Caco-2 (cell line): ENCODE results near the gene CAMK1D. TPM values are rescaled to one million over a fixed set of nuclear protein-coding genes. Genes with fewer than 3 reads are reported as not detected.

Experiments used
- BruUV-seq: library from RNA; stranded (reverse); fragments of 400-500 nt; replicated peaks from 2 replicates; lab custom pipeline; 2021; lab: Mats Ljungman, UMichigan
- CTCF ChIA-PET: fragments of 300-600 bp; sonication (Branson Sonifier 250); formaldehyde crosslinking; loops from one replicate; lab custom pipeline; 2022; ENCODE audit warnings: antibody characterized with exemption; lab: Charles Lee
- POLR2A ChIA-PET: fragments of 300-600 bp; sonication (Branson Sonifier 250); formaldehyde crosslinking; loops from one replicate; lab custom pipeline; 2022; ENCODE audit warnings: antibody characterized with exemption; lab: Charles Lee
- DNase-seq, 2 experiments: peaks; one replicate each; pipeline versions ENCODE4 v3.0.0 to v3.0.0-alpha.2; 2020 to 2022
- H3K27me3 ChIP-seq: replicated peaks from 2 replicates; pipeline ENCODE4 v1.6.0; 2011; ENCODE audit warnings: low read length; ENCODE audit not compliant: control insufficient read depth, insufficient read depth
- H3K36me3 ChIP-seq: 2 replicates; pipeline ENCODE4 v1.5.1; 2011; ENCODE audit warnings: low read length; ENCODE audit not compliant: control insufficient read depth, insufficient read depth
- H3K4me1 ChIP-seq: fragments of 250-450 bp; sonication (Bioruptor Pico); 2 replicates; pipeline ENCODE4 v1.5.1; 2020; ENCODE audit warnings: mild to moderate bottlenecking
- H3K4me3 ChIP-seq: 2 replicates; pipeline ENCODE4 v1.5.1; 2011; ENCODE audit warnings: low read depth, mild to moderate bottlenecking, control low read depth, low read length
- H3K9me3 ChIP-seq: fragments of 250-450 bp; sonication (Bioruptor Pico); 2 replicates; pipeline ENCODE4 v1.5.1; 2020; ENCODE audit warnings: mild to moderate bottlenecking, moderate library complexity
- H3K27ac Mint-ChIP-seq: one replicate; pipeline ENCODE4 v1.8.0; 2022; ENCODE audit warnings: mixed read lengths; ENCODE audit not compliant: unreplicated experiment
- H3K27me3 Mint-ChIP-seq: one replicate; pipeline ENCODE4 v1.8.0; 2022; ENCODE audit warnings: mixed read lengths; ENCODE audit not compliant: insufficient read depth, unreplicated experiment
- H3K36me3 Mint-ChIP-seq: one replicate; pipeline ENCODE4 v1.8.0; 2022; ENCODE audit warnings: mild to moderate bottlenecking, mixed read lengths; ENCODE audit not compliant: insufficient read depth, unreplicated experiment
- H3K4me1 Mint-ChIP-seq: one replicate; pipeline ENCODE4 v1.8.0; 2022; ENCODE audit warnings: low read depth, mixed read lengths; ENCODE audit not compliant: unreplicated experiment
- H3K4me3 Mint-ChIP-seq: one replicate; pipeline ENCODE4 v1.8.0; 2022; ENCODE audit warnings: mild to moderate bottlenecking, moderate library complexity, mixed read lengths; ENCODE audit not compliant: unreplicated experiment
- H3K9me3 Mint-ChIP-seq: one replicate; pipeline ENCODE4 v1.8.0; 2022; ENCODE audit warnings: mixed read lengths; ENCODE audit not compliant: unreplicated experiment
- CTCF ChIP-seq, 2 experiments: fragments of 200-600 bp in 1 of 2; IDR thresholded peaks; 1 replicate in 1 of 2; 2 replicates in 1 of 2; pipeline versions ENCODE4 v1.5.1 to v1.8.0; 2011 to 2022; ENCODE audit warnings: antibody characterized with exemption in 1 of 2, control low read depth in 1 of 2, inconsistent platforms in 1 of 2, low read depth in 1 of 2, low read length in 1 of 2, mild to moderate bottlenecking in 1 of 2, moderate library complexity in 1 of 2; ENCODE audit not compliant: insufficient read depth in 1 of 2, severe bottlenecking in 1 of 2, unreplicated experiment in 1 of 2
- intact Hi-C: fragments of 100-400 bp; cut with micrococcal nuclease; formaldehyde crosslinking; loops from one replicate; pipeline ENCODE4 v1.10.0; 2022; ENCODE audit not compliant: unreplicated experiment
- total RNA-seq: library from RNA; stranded (reverse); gene quantifications from 2 replicates; pipeline ENCODE4 v1.2.3, GENCODE V29; 2022

CAMK1D gene
- total RNA-seq, 1 experiment from 2014 or later: 10.9 TPM

DNA sequence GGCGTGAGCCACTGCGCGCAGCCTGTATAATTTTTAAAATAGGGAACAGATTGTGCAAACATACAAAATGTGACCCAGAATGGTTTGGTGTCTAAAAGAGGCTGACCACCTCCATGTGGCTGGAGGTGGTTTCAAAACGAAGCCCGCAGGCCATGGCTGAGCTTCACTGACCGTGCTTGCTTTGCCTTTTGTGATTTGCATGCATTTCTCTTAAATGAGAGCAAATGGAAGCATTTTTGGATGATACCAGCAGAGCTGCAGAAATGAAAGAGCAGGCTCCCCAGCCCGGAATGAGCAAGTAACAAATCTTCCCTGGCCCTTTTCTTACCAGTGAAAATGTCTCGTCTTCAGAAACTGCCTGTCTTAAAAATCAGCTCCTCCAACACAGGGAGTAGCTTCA, 239.9 kb downstream of the CAMK1D start:
- Mint-ChIP-seq H3K4me1 (no peaks in the 10 kb centered on the region), H3K36me3 (peaks cover 6% of the 10 kb centered on the region), H3K27ac (no peak overlapping the region), H3K9me3 (peaks cover 9% of the 10 kb centered on the region), H3K4me3 (no peak overlapping the region), H3K27me3 (peaks cover 3% of the 10 kb centered on the region)
- no peak for DNase-seq
- TF ChIP-seq CTCF (IDR thresholded peaks at IDR 0.05; ENCODE audit: insufficient read depth in 1 of 2, low read depth in 1 of 2, low read length in 1 of 2, severe bottlenecking in 1 of 2, unreplicated experiment in 1 of 2): no peak
- H3K27me3 ChIP-seq: no peaks in the 10 kb centered on the region
- no peaks in the 10 kb centered on the region for H3K9me3 ChIP-seq
- H3K36me3 ChIP-seq: no peaks in the 10 kb centered on the region
- BruUV-seq: no TSS peak
- intact Hi-C loops: no loop called here
- H3K4me1 ChIP-seq: no peaks in the 10 kb centered on the region
- ChIA-PET CTCF (interaction anchor here (1.5 kb wide), 1 partner anchor 67 kb away, joined by 4 read pairs; no protein-coding TSS in a partner anchor), POLR2A (no interaction called here)
- no peak overlapping the region for H3K4me3 ChIP-seq

DNA sequence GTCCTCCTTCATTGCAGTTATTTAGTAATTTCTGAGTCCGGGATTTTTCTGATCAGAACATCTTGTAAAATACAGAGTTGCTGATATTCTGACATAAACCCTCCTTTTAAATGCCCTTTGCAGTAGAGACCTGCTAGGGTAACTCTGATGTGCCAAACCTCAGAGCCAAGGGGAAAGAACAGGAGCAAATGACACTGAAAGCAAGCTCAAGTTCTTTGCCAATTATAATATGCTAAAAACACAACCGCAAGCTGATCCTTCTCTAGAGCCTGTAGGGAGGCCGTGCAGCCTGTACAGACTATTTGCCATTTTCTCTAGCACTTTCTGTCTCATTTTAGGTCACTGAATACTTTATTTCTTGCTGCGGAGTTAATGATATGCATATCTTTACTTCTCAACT, 240.4 kb downstream of the CAMK1D start:
- Mint-ChIP-seq H3K4me3 (no peak overlapping the region), H3K9me3 (peaks cover 9% of the 10 kb centered on the region), H3K27me3 (peaks cover 3% of the 10 kb centered on the region), H3K4me1 (no peaks in the 10 kb centered on the region), H3K27ac (no peak overlapping the region), H3K36me3 (peaks cover 6% of the 10 kb centered on the region)
- ChIA-PET POLR2A (no interaction called here), CTCF (no interaction called here)
- no peak for TF ChIP-seq CTCF (IDR thresholded peaks at IDR 0.05; ENCODE audit: insufficient read depth in 1 of 2, low read depth in 1 of 2, low read length in 1 of 2, severe bottlenecking in 1 of 2, unreplicated experiment in 1 of 2)
- no peak for DNase-seq
- BruUV-seq: no TSS peak
- Histone ChIP-seq H3K36me3 (no peaks in the 10 kb centered on the region), H3K9me3 (no peaks in the 10 kb centered on the region), H3K4me3 (no peak overlapping the region), H3K4me1 (no peaks in the 10 kb centered on the region), H3K27me3 (no peaks in the 10 kb centered on the region)
- intact Hi-C loops: no loop called here

GRCh38 chr10:12590675-12591659, 241.6 kb downstream of the CAMK1D start:
- Mint-ChIP-seq H3K9me3 (no peaks in the 10 kb centered on the region), H3K4me3 (no peak overlapping the region), H3K4me1 (no peaks in the 10 kb centered on the region), H3K27ac (no peak overlapping the region), H3K27me3 (peaks cover 3% of the 10 kb centered on the region), H3K36me3 (peaks cover 6% of the 10 kb centered on the region)
- ChIA-PET POLR2A (no interaction called here), CTCF (no interaction called here)
- Histone ChIP-seq H3K36me3 (no peaks in the 10 kb centered on the region), H3K4me3 (no peak overlapping the region), H3K27me3 (no peaks in the 10 kb centered on the region), H3K9me3 (no peaks in the 10 kb centered on the region), H3K4me1 (no peaks in the 10 kb centered on the region)
- DNase-seq: no peak
- no TSS peak for BruUV-seq
- intact Hi-C loops: no loop called here
- no peak for TF ChIP-seq CTCF (IDR thresholded peaks at IDR 0.05; ENCODE audit: insufficient read depth in 1 of 2, low read depth in 1 of 2, low read length in 1 of 2, severe bottlenecking in 1 of 2, unreplicated experiment in 1 of 2)
